CD14-positive monocyte (primary cell): ENCODE results near the gene PXMP4. TPM values are rescaled to one million over a fixed set of nuclear protein-coding genes. Genes with fewer than 3 reads are reported as not detected.

Experiments used
- DNase-seq, 3 donors: peaks; one replicate each; pipeline ENCODE4 v3.0.0-alpha.2; 2011 to 2022
- H2AFZ ChIP-seq: 2 replicates; pipeline ENCODE4 v1.6.0; 2012; ENCODE audit warnings: mild to moderate bottlenecking, low read depth, low read length, inconsistent platforms; ENCODE audit not compliant: insufficient read depth, poor library complexity, severe bottlenecking
- H3K27ac ChIP-seq, 2 donors: 1 replicate in 1 of 2; 2 replicates in 1 of 2; pipeline ENCODE4 v1.5.1; 2012 to 2013; ENCODE audit warnings: low read length in 2 of 2, control low read depth in 1 of 2, inconsistent platforms in 1 of 2, low read depth in 1 of 2, mild to moderate bottlenecking in 1 of 2
- H3K27me3 ChIP-seq, 2 donors: one replicate each; pipeline versions ENCODE4 v1.6.0 to v1.6.1; 2011 to 2013; ENCODE audit warnings: low read length in 2 of 2; ENCODE audit not compliant: control insufficient read depth in 2 of 2, insufficient read depth in 2 of 2
- H3K36me3 ChIP-seq, 2 donors: replicated peaks in 1 of 2; 1 replicate in 1 of 2; 2 replicates in 1 of 2; pipeline versions ENCODE4 v1.5.1 to v1.6.1; 2012 to 2013; ENCODE audit warnings: low read length in 2 of 2, control low read depth in 1 of 2, inconsistent platforms in 1 of 2, mild to moderate bottlenecking in 1 of 2; ENCODE audit not compliant: insufficient read depth in 2 of 2, control insufficient read depth in 1 of 2
- H3K4me1 ChIP-seq, 2 donors: 1 replicate in 1 of 2; 2 replicates in 1 of 2; pipeline versions ENCODE4 v1.5.1 to v1.6.1; 2012 to 2013; ENCODE audit warnings: low read length in 2 of 2, control low read depth in 1 of 2, inconsistent platforms in 1 of 2, mild to moderate bottlenecking in 1 of 2, moderate library complexity in 1 of 2; ENCODE audit not compliant: insufficient read depth in 2 of 2, control insufficient read depth in 1 of 2
- H3K4me2 ChIP-seq: replicated peaks from 2 replicates; pipeline ENCODE3; 2012; ENCODE audit warnings: low read length, moderate library complexity, mild to moderate bottlenecking; ENCODE audit not compliant: poor library complexity, severe bottlenecking; ENCODE audit errors: extremely low read depth
- H3K4me3 ChIP-seq, 3 experiments: fragments of 200-600 bp in 1 of 3; sonication (generic) in 1 of 3; replicated peaks in 1 of 3; 1 replicate in 2 of 3; 2 replicates in 1 of 3; pipeline ENCODE4 v1.5.1; 2011 to 2013; ENCODE audit warnings: low read length in 3 of 3, mild to moderate bottlenecking in 3 of 3, control low read depth in 2 of 3, low read depth in 2 of 3, inconsistent platforms in 1 of 3, moderate library complexity in 1 of 3
- H3K79me2 ChIP-seq: 2 replicates; pipeline ENCODE4 v1.6.0; 2012; ENCODE audit warnings: mild to moderate bottlenecking, control low read depth, inconsistent platforms, low read length, moderate library complexity; ENCODE audit not compliant: insufficient read depth
- H3K9ac ChIP-seq: 2 replicates; pipeline ENCODE4 v1.6.0; 2017; ENCODE audit warnings: low read length, mild to moderate bottlenecking; ENCODE audit not compliant: insufficient read depth, poor library complexity, severe bottlenecking
- H3K9me3 ChIP-seq, 2 donors: replicated peaks in 1 of 2; 1 replicate in 1 of 2; 2 replicates in 1 of 2; pipeline versions ENCODE4 v1.5.1 to v1.6.1; 2012 to 2013; ENCODE audit warnings: low read length in 2 of 2, control low read depth in 1 of 2; ENCODE audit not compliant: control insufficient read depth in 1 of 2, insufficient read depth in 1 of 2
- H4K20me1 ChIP-seq: 2 replicates; pipeline ENCODE4 v1.6.0; 2012; ENCODE audit warnings: mild to moderate bottlenecking, low read length, control low read depth, moderate library complexity; ENCODE audit not compliant: insufficient read depth
- H3K27ac Mint-ChIP-seq, 7 donors: one replicate each; pipeline ENCODE4 v1.8.0; 2020; ENCODE audit warnings: mild to moderate bottlenecking in 7 of 7, mixed read lengths in 7 of 7, moderate library complexity in 6 of 7, inconsistent platforms in 2 of 7
- H3K27me3 Mint-ChIP-seq, 3 donors: one replicate each; pipeline ENCODE4 v1.8.0; 2021 to 2022; ENCODE audit warnings: low read depth in 3 of 3, mild to moderate bottlenecking in 3 of 3, mixed read lengths in 3 of 3, moderate library complexity in 3 of 3, inconsistent platforms in 1 of 3
- H3K36me3 Mint-ChIP-seq, 2 donors: one replicate each; pipeline ENCODE4 v1.8.0; 2020; ENCODE audit warnings: mixed read lengths in 2 of 2, inconsistent platforms in 1 of 2, mild to moderate bottlenecking in 1 of 2
- H3K4me1 Mint-ChIP-seq: one replicate; pipeline ENCODE4 v1.8.0; 2020; ENCODE audit warnings: mild to moderate bottlenecking, mixed read lengths
- H3K4me3 Mint-ChIP-seq, 2 donors: one replicate each; pipeline ENCODE4 v1.8.0; 2020; ENCODE audit warnings: mild to moderate bottlenecking in 2 of 2, mixed read lengths in 2 of 2, moderate library complexity in 1 of 2
- H3K9me3 Mint-ChIP-seq, 7 donors: one replicate each; pipeline ENCODE4 v1.8.0; 2020 to 2022; ENCODE audit warnings: mixed read lengths in 7 of 7, mild to moderate bottlenecking in 6 of 7, moderate library complexity in 6 of 7, inconsistent platforms in 2 of 7
- WGBS: methylation state at CpG from one replicate; pipeline ENCODE4 v1.1.5; 2013; ENCODE audit warnings: missing lambda C conversion rate; ENCODE audit not compliant: insufficient coverage; 5-methylcytosine and 5-hydroxymethylcytosine counted together
- intact Hi-C, 2 donors: fragments of 100-400 bp; cut with micrococcal nuclease; formaldehyde crosslinking; loops; one replicate each; pipeline versions ENCODE4 v1.15.0 to v1.15.1; 2023
- polyA plus RNA-seq, 3 donors: library from polyadenylated mRNA; depleted of rRNA in 1 of 3; unstranded in 2 of 3; stranded (reverse) in 1 of 3; fragments of 300-500 nt in 2 of 3; fragments of >200 nt in 1 of 3; fragmentation: Illumina TruSeq in 2 of 3; gene quantifications; 1 replicate in 2 of 3; 2 replicates in 1 of 3; pipeline ENCODE4 v1.2.3, GENCODE V29; 2012 to 2021
- TF ChIP-seq, protein P1 (sequence below): fragments of 200-600 bp; IDR thresholded peaks from one replicate; pipeline ENCODE4 v1.8.0; 2022; ENCODE audit warnings: antibody characterized with exemption, mild to moderate bottlenecking

PXMP4 gene
- polyA plus RNA-seq, 3 donors, result 4.9 to 11.4 (median 9.0) TPM

DNA sequence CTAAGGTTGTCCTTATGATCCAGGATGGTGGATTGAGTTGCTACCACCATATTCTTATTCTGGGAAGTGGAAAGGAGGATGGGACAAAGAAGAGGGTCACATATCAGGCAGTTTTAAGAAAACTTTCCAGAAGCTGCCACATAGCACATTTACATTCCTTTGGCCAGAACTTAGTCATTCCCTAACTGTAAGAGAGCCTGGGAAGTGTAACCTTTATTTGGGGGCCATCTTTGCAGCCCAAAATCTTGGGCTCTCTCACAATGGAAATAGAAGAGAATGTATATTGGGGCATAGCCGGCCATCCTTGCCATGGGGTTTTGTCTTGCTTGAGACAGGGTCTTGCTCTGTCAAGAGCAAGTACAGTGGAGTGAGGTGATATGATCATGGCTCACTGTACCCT, 20.1 kb upstream of the PXMP4 start:
- 100% methylated on average over 1 of the region's 1 CpG for WGBS

DNA sequence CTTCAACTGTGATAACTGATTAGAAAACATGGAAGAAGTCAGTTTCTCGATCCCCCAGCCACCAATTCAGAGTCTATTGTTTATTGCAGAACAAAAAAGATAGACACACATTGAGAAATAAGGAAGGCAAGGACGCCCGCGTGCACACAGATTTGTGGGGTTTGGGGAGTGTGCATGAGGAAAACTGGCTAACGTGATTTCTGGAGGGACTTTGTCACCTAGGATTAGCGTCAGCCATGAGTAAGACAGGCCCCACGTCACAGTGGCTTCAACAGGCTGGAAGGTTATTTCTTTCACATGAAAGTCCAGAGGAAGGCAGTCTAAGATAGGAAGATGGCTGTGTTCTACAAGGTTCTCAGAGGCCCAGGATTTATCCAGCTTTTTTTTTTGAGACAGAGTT, 19.4 kb upstream of the PXMP4 start:
- H2AFZ ChIP-seq, result no peak overlapping the region
- peaks cover 13 to 25% of the 10 kb centered on the region in 2 donors for H3K9me3 ChIP-seq
- TF ChIP-seq, protein P1, sequence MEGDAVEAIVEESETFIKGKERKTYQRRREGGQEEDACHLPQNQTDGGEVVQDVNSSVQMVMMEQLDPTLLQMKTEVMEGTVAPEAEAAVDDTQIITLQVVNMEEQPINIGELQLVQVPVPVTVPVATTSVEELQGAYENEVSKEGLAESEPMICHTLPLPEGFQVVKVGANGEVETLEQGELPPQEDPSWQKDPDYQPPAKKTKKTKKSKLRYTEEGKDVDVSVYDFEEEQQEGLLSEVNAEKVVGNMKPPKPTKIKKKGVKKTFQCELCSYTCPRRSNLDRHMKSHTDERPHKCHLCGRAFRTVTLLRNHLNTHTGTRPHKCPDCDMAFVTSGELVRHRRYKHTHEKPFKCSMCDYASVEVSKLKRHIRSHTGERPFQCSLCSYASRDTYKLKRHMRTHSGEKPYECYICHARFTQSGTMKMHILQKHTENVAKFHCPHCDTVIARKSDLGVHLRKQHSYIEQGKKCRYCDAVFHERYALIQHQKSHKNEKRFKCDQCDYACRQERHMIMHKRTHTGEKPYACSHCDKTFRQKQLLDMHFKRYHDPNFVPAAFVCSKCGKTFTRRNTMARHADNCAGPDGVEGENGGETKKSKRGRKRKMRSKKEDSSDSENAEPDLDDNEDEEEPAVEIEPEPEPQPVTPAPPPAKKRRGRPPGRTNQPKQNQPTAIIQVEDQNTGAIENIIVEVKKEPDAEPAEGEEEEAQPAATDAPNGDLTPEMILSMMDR, result no peak
- H4K20me1 ChIP-seq, result no peaks in the 10 kb centered on the region
- peaks cover 17 to 25% of the 10 kb centered on the region in 2 donors for H3K36me3 Mint-ChIP-seq
- H3K79me2 ChIP-seq, result peaks cover 25% of the 10 kb centered on the region
- intact Hi-C loops, result loop anchor here in 1 of 2 donors (10.0 kb wide), 1 partner anchor 55 kb away; the partner anchor contains the start of gene E2F1
- H3K4me3 ChIP-seq, result no peak overlapping the region
- no peak overlapping the region for H3K27ac ChIP-seq
- H3K27me3 ChIP-seq, result no peaks in the 10 kb centered on the region
- H3K27ac Mint-ChIP-seq, result peak overlapping the region in 2 of 7 donors; percentile 34 to 50
- H3K4me2 ChIP-seq, result no peak overlapping the region
- H3K9me3 Mint-ChIP-seq, result peaks cover 15 to 34% (median 22%) of the 10 kb centered on the region in 7 donors
- 92% methylated on average over 6 of the region's 7 CpGs for WGBS
- DNase-seq, result no peak
- H3K9ac ChIP-seq, result no peak overlapping the region
- peaks cover 12 to 20% of the 10 kb centered on the region in 2 donors for H3K4me1 ChIP-seq
- H3K4me3 Mint-ChIP-seq, result no peak overlapping the region
- peaks cover 0 to 4% of the 10 kb centered on the region in 2 donors for H3K36me3 ChIP-seq
- peaks cover 19% of the 10 kb centered on the region for H3K4me1 Mint-ChIP-seq
- no peaks in the 10 kb centered on the region for H3K27me3 Mint-ChIP-seq

More for the DNA sequence above, 20.1 kb upstream of the PXMP4 start:
- no peak overlapping the region for H3K9ac ChIP-seq
- Mint-ChIP-seq H3K27ac (peak overlapping the region in 1 of 7 donors; percentile 63), H3K4me1 (peaks cover 14% of the 10 kb centered on the region), H3K27me3 (no peaks in the 10 kb centered on the region), H3K4me3 (no peak overlapping the region), H3K9me3 (peaks cover 15 to 34% (median 22%) of the 10 kb centered on the region in 7 donors), H3K36me3 (peaks cover 22 to 29% of the 10 kb centered on the region in 2 donors)
- peaks cover 5 to 13% of the 10 kb centered on the region in 2 donors for H3K4me1 ChIP-seq
- no peak overlapping the region for H3K4me2 ChIP-seq
- H3K9me3 ChIP-seq, result peaks cover 13 to 25% of the 10 kb centered on the region in 2 donors
- intact Hi-C loops, result no loop called here
- no peaks in the 10 kb centered on the region for H3K27me3 ChIP-seq
- H4K20me1 ChIP-seq, result no peaks in the 10 kb centered on the region
- no peak overlapping the region for H2AFZ ChIP-seq
- TF ChIP-seq, protein P1, result no peak
- DNase-seq, result no peak
- H3K27ac ChIP-seq, result no peak overlapping the region
- peaks cover 21% of the 10 kb centered on the region for H3K79me2 ChIP-seq
- no peak overlapping the region for H3K4me3 ChIP-seq
- peaks cover 4 to 9% of the 10 kb centered on the region in 2 donors for H3K36me3 ChIP-seq
